ENCODE measurements around the gene CASP3. TPM values are rescaled to one million over a fixed set of nuclear protein-coding genes. Genes with fewer than 3 reads are reported as not detected.
"Not testable (repeated sequence)": the region's sequence is repeated elsewhere in the genome, so short reads cannot be mapped to it uniquely, and the experiment has no call there.

Gene CASP3
- total and polyA plus RNA-seq, 2 experiments from 2014 or later: 28.7 to 50.1 TPM

DNA sequence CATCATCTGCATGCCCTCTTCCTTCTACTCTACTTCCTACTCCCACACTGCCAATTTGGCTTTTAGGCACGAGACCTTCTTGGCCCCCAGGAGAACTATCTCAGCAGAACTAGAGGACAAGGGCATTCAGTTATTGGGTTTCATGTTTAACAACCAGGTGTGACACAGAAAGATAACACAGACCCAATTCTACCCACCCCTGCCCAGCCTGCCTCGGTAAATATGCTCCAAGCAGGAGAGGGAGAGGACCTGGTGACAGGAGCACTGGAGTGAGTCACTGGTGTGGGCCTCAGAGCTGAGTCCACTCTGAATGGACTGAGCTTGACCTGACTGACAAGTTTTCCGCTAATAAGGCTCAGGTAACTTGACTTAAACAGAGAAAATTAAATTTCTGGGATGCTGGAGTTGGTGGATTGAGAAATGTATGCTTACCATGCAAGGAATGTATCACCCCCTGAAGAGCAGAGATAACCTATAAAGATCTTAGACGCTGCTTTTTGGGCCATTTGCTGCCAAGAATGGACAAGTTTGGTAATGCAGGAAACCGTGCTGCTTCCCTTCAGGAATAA, 52.5 kb downstream of the CASP3 start:
- TF ChIP-seq, protein P1, sequence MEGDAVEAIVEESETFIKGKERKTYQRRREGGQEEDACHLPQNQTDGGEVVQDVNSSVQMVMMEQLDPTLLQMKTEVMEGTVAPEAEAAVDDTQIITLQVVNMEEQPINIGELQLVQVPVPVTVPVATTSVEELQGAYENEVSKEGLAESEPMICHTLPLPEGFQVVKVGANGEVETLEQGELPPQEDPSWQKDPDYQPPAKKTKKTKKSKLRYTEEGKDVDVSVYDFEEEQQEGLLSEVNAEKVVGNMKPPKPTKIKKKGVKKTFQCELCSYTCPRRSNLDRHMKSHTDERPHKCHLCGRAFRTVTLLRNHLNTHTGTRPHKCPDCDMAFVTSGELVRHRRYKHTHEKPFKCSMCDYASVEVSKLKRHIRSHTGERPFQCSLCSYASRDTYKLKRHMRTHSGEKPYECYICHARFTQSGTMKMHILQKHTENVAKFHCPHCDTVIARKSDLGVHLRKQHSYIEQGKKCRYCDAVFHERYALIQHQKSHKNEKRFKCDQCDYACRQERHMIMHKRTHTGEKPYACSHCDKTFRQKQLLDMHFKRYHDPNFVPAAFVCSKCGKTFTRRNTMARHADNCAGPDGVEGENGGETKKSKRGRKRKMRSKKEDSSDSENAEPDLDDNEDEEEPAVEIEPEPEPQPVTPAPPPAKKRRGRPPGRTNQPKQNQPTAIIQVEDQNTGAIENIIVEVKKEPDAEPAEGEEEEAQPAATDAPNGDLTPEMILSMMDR (IDR thresholded peaks at IDR 0.05; ENCODE audit: low read depth, low read length): no peak
- Histone ChIP-seq H3K27me3 (no peaks in the 10 kb centered on the region), H3K4me1 (ENCODE audit: low read depth) (peaks cover 10% of the 10 kb centered on the region), H3K9me3 (ENCODE audit: low read depth) (no peaks in the 10 kb centered on the region), H3K27ac (no peak overlapping the region), H3K4me3 (no peak overlapping the region), H3K36me3 (no peaks in the 10 kb centered on the region)
- DNase-seq (ENCODE audit: low read depth in 1 of 2, low spot score in 1 of 2): peak; percentile 3 to 74

DNA sequence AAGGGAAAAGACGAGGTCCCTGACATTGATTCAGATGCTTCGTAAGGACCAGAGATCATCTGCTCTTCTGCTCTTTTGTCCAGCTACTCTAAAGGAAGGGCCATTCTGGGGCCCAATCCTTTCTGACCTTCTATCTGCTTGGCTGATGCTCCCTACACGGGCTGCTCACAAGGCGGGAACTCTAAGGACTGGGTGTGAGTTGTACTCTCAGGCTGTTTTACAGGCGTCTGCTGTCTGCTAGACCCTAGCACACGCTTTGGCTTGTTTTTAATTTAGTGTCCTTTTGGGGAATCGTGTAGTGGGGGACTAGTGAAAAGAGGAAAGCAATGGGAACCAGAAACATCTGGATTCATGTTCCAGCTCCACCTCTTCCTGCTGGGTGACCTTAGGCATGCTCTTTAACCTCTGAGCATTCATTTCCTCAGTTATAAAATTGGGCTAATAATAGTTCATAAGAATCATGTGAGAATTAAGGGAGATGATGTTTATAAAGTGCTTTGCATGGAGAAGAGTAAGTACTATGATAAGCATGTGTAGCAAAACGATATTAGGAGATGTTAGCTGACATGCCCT, 53.1 kb downstream of the CASP3 start:
- no peak for DNase-seq (ENCODE audit: low read depth in 1 of 2, low spot score in 1 of 2)
- Histone ChIP-seq H3K36me3 (no peaks in the 10 kb centered on the region), H3K27me3 (no peaks in the 10 kb centered on the region), H3K27ac (no peak overlapping the region), H3K4me1 (ENCODE audit: low read depth) (peaks cover 10% of the 10 kb centered on the region), H3K4me3 (no peak overlapping the region), H3K9me3 (ENCODE audit: low read depth) (no peaks in the 10 kb centered on the region)
- TF ChIP-seq, protein P1 (IDR thresholded peaks at IDR 0.05; ENCODE audit: low read depth, low read length): no peak

DNA sequence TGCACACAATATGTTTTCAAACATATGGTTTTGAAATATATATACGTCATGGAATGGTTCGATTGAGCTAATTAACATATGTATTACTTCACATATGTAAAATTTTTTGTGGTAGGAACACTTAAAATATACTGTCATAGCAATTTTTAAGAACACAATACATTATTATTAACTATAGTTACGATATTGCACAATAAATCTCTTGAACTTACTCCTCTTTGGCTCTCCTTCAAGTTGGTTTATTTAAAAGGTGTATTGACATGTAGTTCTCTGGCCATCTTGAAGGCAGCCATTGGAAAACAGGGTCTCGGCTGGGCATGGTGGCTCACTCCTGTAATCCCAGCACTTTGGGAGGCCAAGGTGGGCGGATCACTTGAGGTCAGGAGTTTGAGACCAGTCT, 53.8 kb downstream of the CASP3 start:
- TF ChIP-seq, protein P1 (IDR thresholded peaks at IDR 0.05; ENCODE audit: low read depth, low read length): no peak
- no peak overlapping the region for H3K4me3 ChIP-seq
- DNase-seq (ENCODE audit: low read depth in 1 of 2, low spot score in 1 of 2): no peak
- no peaks in the 10 kb centered on the region for H3K27me3 ChIP-seq
- no peaks in the 10 kb centered on the region for H3K9me3 ChIP-seq (ENCODE audit: low read depth)
- H3K27ac ChIP-seq: no peak overlapping the region
- H3K4me1 ChIP-seq (ENCODE audit: low read depth): peaks cover 10% of the 10 kb centered on the region
- no peaks in the 10 kb centered on the region for H3K36me3 ChIP-seq

DNA sequence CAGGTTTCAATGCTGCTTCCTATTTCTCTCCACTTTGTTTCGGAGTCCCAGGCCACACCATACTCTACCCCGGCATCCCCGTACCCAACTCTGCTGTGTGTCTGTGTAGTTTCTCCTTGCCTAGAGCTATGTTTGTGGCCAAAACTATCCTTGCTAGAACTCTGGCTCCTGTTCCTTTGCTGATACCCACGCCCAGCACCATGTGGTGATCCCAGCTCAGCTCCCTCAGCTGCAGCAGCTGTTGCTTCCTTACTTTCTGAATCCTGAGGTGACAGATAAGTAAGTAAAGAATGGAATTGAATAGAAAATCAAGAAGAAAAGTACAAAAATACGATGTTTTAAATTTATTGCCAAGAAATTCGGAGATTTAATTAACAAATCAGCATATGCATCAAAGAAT, 55.8 kb downstream of the CASP3 start:
- Histone ChIP-seq H3K4me1 (ENCODE audit: low read depth) (peaks cover 2% of the 10 kb centered on the region), H3K27ac (no peak overlapping the region), H3K36me3 (no peaks in the 10 kb centered on the region), H3K4me3 (no peak overlapping the region), H3K27me3 (no peaks in the 10 kb centered on the region), H3K9me3 (ENCODE audit: low read depth) (no peaks in the 10 kb centered on the region)
- TF ChIP-seq, protein P1 (IDR thresholded peaks at IDR 0.05; ENCODE audit: low read depth, low read length): no peak
- DNase-seq (ENCODE audit: low read depth in 1 of 2, low spot score in 1 of 2): no peak

DNA sequence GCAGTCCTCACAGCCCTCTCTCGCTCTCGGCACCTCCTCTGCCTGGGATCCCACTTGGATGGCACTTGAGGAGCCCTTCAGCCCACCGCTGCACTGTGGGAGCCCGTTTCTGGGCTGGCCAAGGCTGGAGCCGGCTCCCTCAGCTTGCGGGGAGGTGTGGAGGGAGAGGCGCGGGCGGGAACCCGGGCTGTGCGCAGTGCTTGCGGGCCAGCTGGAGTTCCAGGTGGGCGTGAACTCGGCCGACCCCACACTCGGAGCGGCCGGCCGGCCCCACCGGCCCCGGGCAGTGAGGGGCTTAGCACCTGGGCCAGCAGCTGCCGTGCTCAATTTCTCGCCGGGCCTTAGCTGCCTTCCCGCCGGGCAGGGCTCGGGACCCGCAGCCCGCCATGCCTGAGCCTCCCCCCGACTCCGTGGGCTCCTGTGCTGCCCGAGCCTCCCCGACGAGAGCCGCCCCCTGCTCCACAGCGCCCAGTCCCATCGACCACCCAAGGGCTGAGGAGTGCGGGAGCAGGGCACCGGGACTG, 57.4 kb downstream of the CASP3 start:
- not testable (repeated sequence) for H3K27me3 ChIP-seq; DNase-seq (ENCODE audit: low read depth in 1 of 2, low spot score in 1 of 2); H3K4me1 ChIP-seq (ENCODE audit: low read depth); H3K36me3 ChIP-seq; H3K27ac ChIP-seq; H3K4me3 ChIP-seq; H3K9me3 ChIP-seq (ENCODE audit: low read depth)

DNA sequence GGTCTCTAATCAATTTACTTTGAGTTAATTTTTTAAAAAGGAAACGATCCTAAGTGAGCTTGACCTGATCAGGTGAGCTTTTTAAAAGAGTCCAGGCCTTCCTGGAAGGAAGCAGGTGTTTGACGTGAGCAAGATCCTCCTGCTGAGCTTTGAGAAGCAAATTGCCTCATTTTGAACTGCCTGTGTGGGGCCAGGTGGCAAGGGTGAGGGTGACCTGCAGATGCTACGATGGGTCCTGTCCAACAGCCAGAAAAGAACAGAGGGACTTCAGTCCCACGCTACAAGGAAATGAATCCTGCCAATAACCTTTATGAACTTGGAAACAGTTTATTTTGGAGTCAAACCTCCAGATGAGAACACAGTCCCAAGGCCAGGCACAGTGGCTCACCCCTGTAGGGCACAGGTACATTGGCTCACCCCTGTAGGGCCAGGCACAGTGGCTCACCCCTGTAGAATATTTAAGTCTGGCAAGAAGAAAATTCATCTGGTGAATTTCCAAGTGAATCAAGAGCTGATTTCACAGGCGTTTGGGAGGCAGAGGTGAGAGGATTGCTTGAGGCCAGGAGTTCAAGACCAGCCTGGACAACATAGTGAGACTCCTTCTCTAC, 58.1 kb downstream of the CASP3 start:
- H3K9me3 ChIP-seq (ENCODE audit: low read depth): no peaks in the 10 kb centered on the region
- TF ChIP-seq, protein P1 (IDR thresholded peaks at IDR 0.05; ENCODE audit: low read depth, low read length): no peak
- no peaks in the 10 kb centered on the region for H3K36me3 ChIP-seq
- no peak overlapping the region for H3K4me3 ChIP-seq
- H3K4me1 ChIP-seq (ENCODE audit: low read depth): no peaks in the 10 kb centered on the region
- no peak overlapping the region for H3K27ac ChIP-seq
- no peaks in the 10 kb centered on the region for H3K27me3 ChIP-seq
- DNase-seq (ENCODE audit: low read depth in 1 of 2, low spot score in 1 of 2): no peak
